HG03575 (cell line): ENCODE results near the gene CLEC1B.
"Not testable (repeated sequence)": the region's sequence is repeated elsewhere in the genome, so short reads cannot be mapped to it uniquely, and the experiment has no call there.

ENCODE experiments used
- ATAC-seq: cut with Tn5 transposase; IDR thresholded peaks from one replicate; pipeline ENCODE4 v1.9.1; 2021; ENCODE audit not compliant: unreplicated experiment, insufficient number of reproducible peaks, low FRiP score; ENCODE audit errors: extremely low read depth

Gene CLEC1B

GRCh38 chr12:9977916-9978315, 21.0 kb downstream of the CLEC1B start:
- ATAC-seq: no peak

DNA sequence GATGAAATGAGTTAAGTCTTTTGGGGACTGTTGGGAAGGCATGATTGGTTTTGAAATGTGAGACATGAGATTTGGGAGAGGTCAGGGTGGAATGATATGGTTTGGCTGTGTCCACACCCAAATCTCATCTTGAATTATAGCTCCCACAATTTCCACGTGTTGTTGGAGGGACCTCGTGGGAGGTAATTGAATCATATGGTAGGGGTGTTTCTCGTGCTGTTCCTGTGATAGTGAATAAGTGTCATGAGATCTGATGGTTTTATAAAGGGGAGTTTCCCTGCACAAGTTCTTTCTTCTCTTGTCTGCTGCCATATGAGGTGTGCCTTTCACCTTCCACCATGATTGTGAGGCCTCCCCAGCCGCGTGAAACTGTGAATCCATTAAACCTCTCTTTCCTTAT, 22.3 kb downstream of the CLEC1B start:
- not testable (repeated sequence) for ATAC-seq

GRCh38 chr12:9975614-9976013, 23.3 kb downstream of the CLEC1B start:
- no peak for ATAC-seq

- ATAC-seq: not testable (repeated sequence)
These were observed 24.2 kb downstream of the CLEC1B start for GRCh38 chr12:9974731-9975130.

DNA sequence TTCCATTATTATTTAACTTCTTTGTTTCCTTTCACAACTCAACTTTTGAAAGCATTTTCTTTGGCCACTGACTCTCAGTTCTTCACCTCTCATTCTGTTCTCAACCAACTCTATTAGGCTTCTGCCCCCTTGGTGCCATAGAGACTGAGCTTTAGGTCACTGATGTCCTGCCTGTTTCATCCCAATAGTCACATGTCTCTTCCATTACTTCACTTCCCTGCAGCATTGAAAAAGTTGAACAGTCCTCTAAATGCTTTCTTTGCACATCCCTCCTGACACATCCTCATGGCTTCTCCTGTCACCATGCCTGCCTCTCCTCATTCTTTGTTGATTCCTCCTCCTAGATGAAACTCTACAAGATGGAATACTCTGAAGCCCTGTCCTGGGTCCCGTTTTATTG, 25.0 kb downstream of the CLEC1B start:
- ATAC-seq: no peak

GRCh38 chr12:9971181-9971580, 27.7 kb downstream of the CLEC1B start, which contains the start of gene CLEC12A:
TSS of gene CLEC12A (plus strand) at chr12:9971409. CDS start at chr12:9971597, 188 bp downstream.
- ATAC-seq: no peak

- ATAC-seq: no peak
These were observed 29.2 kb downstream of the CLEC1B start for GRCh38 chr12:9969673-9970072.

- no peak for ATAC-seq
These were observed 37.0 kb downstream of the CLEC1B start for GRCh38 chr12:9961901-9962300.

- ATAC-seq: no peak
These were observed 37.8 kb downstream of the CLEC1B start for GRCh38 chr12:9961106-9961505.

- no peak for ATAC-seq
These were observed 38.3 kb downstream of the CLEC1B start for GRCh38 chr12:9960590-9960989.

GRCh38 chr12:9957834-9958233, 41.1 kb downstream of the CLEC1B start:
- ATAC-seq: no peak

DNA sequence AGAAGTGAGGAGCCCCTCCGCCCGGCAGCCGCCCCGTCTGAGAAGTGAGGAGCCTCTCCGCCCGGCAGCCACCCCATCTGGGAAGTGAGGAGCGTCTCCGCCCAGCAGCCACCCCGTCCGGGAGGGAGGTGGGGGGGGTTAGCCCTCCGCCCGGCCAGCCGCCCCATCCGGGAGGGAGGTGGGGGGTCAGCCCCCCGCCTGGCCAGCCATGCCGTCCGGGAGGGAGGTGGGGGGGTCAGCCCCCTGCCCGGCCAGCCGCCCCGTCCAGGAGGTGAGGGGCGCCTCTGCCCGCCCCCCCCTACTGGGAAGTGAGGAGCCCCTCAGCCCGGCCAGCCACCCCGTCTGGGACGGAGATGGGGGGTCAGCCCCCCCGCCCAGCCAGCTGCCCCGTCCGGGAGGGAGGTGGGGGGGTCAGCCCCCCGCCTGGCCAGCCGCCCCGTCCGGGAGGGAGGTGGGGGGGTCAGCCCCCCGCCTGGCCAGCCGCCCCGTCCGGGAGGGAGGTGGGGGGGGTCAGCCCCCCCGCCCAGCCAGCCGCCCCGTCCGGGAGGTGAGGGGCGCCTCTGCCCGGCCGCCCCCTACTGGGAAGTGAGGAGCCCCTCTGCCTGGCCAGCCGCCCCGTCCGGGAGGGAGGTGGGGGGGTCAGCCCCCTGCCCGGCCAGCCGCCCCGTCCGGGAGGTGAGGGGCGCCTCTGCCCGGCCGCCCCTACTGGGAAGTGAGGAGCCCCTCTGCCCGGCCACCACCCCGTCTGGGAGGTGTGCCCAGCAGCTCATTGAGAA, 45.8 kb downstream of the CLEC1B start:
- not testable (repeated sequence) for ATAC-seq

DNA sequence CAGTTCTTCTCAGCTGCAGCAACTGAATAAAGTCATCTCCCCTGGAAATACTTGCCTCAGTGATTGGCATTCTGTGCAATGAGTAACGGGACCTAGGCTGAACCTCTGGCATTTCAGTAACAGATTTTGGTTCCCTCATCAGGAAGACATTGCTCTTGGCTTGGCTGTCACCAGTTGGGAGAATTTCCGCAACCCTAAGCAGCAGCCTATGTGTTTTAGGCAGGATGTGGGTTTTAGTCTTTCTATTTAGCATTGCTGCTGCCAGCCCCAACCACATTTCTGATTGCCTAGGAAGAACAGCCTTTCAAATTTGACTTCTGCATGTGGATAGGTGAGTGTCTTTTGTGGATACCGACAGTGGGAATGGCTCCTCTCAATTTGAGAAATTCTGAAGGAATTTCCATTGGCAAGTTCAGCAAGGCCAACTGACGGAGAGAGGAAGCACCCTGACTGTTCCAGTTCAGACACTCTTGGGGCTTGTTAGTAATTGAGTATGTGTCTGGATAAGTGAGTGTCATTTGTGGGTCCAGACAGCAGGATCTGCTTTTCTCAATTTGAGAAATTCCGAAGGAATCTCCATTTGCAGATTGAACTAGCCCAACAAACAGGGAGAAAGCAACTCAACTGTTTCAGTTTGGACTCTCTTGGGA, 47.8 kb downstream of the CLEC1B start:
- no peak for ATAC-seq

DNA sequence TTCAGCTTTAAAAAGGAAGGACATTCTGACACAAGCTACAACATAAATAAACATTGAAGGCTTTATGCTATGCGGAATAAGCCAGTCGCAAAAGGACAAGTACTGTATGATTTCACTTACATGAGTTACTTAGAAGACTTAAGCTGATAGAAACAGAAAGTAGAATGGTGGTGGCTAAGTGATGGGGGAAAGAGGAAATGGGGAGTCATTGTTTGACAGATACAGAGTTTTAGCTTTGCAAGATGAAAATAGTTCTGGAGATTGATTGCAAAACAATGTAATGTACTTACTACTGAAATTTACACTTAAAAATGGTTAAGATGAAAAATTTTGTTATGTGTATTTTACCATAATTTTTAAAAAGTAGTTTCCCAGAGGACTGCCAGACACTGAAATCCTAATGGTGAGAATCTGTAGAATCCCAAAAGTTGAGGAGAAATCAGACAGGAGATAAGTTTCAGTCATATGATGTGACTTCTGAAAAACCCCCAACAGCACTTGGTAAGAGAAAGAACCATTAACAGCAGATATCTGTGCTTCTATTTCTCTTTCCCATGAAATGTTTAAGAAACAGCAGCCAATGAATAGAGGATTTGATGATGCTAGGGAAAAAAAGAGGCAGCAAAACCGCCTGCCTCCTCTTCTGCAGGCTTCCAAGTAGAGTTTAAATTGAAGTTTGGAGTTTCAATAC, 50.2 kb downstream of the CLEC1B start:
- ATAC-seq: peak; percentile 93

GRCh38 chr12:9947674-9948073, 51.2 kb downstream of the CLEC1B start:
- ATAC-seq: no peak

GRCh38 chr12:9944391-9944790, 54.5 kb downstream of the CLEC1B start:
- ATAC-seq: no peak

GRCh38 chr12:9943240-9943639, 55.7 kb downstream of the CLEC1B start:
- no peak for ATAC-seq
